ENCODE results near the gene ITPRIPL2. TPM values are rescaled to one million over a fixed set of nuclear protein-coding genes. Genes with fewer than 3 reads are reported as not detected.

ITPRIPL2 gene
- total RNA-seq, 1 donor from 2014 or later = 3.4 TPM

DNA sequence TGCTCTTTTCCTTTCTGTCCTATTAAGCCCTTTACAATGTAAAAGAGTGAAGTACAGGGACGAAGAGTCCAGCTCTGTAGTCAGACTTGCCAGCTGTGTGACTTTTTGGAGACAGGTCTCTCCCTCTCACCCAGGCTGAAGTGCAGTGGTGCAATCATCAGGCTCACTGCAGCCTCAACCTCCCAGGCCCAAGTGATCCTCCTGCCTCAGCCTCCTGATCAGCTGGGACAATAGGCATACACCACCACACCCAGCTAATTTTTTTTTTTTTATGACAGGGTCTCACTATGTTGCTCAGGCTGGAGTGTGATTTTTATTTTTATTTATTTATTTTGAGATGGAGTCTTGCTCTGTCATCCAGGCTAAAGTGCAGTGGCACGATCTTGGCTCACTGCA, 7.1 kb upstream of the ITPRIPL2 start:
- TF ChIP-seq, protein P1, sequence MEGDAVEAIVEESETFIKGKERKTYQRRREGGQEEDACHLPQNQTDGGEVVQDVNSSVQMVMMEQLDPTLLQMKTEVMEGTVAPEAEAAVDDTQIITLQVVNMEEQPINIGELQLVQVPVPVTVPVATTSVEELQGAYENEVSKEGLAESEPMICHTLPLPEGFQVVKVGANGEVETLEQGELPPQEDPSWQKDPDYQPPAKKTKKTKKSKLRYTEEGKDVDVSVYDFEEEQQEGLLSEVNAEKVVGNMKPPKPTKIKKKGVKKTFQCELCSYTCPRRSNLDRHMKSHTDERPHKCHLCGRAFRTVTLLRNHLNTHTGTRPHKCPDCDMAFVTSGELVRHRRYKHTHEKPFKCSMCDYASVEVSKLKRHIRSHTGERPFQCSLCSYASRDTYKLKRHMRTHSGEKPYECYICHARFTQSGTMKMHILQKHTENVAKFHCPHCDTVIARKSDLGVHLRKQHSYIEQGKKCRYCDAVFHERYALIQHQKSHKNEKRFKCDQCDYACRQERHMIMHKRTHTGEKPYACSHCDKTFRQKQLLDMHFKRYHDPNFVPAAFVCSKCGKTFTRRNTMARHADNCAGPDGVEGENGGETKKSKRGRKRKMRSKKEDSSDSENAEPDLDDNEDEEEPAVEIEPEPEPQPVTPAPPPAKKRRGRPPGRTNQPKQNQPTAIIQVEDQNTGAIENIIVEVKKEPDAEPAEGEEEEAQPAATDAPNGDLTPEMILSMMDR (IDR thresholded peaks at IDR 0.05; ENCODE audit: partially characterized antibody, unreplicated experiment) = no peak
- Mint-ChIP-seq H3K4me3 (ENCODE audit: unreplicated experiment) (no peak overlapping the region), H3K4me1 (ENCODE audit: low read depth, unreplicated experiment) (no peaks in the 10 kb centered on the region), H3K27ac (ENCODE audit: unreplicated experiment) (no peak overlapping the region), H3K36me3 (ENCODE audit: unreplicated experiment) (no peaks in the 10 kb centered on the region), H3K9me3 (ENCODE audit: unreplicated experiment) (peaks cover 6% of the 10 kb centered on the region), H3K27me3 (ENCODE audit: unreplicated experiment) (peaks cover 2% of the 10 kb centered on the region)
- DNase-seq = no peak

DNA sequence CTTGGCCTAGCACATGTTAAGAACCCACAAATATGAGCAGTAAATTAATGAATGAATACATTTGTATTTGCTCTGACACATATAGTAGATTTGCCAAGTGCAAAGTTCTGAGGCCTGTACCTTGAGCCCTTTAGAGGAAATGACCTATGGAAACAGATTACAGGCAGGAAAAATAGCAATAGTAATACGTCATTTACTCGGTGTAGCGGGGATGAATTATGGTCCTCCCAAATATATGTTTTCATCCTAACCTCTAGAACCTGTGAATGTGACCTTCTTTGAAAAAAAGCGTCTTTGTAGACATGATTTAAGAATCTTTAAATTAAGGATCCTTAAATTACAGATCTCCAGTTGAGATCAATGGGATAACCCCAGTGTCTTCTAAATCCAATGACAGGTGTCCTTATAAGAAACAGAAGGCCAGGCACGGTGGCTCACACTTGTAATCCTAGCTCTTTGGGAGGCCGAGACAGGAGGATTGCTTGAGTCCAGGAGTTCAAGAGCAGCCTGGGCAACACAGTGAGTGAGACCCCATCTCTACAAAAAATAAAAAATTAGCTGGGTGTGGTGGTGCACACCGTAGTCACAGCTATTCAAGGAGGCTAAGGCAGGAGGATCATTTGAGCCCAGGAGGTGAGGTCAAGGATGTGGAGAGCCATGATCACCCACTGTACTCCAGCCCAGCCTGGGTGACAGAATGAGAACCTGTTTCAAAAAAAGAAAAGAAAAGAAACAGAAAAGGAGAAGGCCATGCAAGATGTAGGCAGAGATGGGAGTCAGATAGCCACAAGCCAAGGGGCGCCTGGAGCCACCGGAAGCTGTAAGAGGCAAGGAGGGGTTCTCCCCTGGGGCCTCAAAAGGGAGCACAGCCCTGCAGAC, 5.1 kb upstream of the ITPRIPL2 start:
- no peak for DNase-seq
- peaks cover 2% of the 10 kb centered on the region for H3K9me3 Mint-ChIP-seq (ENCODE audit: unreplicated experiment)
- H3K27me3 Mint-ChIP-seq (ENCODE audit: unreplicated experiment) = peaks cover 4% of the 10 kb centered on the region
- H3K27ac Mint-ChIP-seq (ENCODE audit: unreplicated experiment) = no peak overlapping the region
- H3K36me3 Mint-ChIP-seq (ENCODE audit: unreplicated experiment) = no peaks in the 10 kb centered on the region
- TF ChIP-seq, protein P1 (IDR thresholded peaks at IDR 0.05; ENCODE audit: partially characterized antibody, unreplicated experiment) = no peak
- no peak overlapping the region for H3K4me3 Mint-ChIP-seq (ENCODE audit: unreplicated experiment)
- H3K4me1 Mint-ChIP-seq (ENCODE audit: low read depth, unreplicated experiment) = peaks cover 2% of the 10 kb centered on the region

DNA sequence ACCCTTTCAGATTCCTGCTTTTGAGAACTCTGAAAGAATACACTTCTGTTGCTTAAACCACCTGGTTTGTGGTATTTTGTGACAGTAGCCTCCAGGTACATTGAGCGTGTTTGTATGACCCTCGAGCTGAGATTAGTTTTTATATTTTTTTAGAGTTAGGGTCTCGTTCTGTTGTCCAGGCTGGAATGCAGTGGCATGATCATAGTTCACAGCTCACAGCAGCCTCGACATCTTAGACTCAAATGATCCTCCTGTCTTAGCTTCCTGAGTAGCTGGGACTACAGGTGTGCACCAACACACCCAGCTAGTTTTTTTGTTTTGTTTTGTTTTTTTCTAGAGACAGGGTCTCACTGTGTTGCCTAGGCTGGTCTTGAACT, 4.5 kb upstream of the ITPRIPL2 start:
- Mint-ChIP-seq H3K4me3 (ENCODE audit: unreplicated experiment) (no peak overlapping the region), H3K36me3 (ENCODE audit: unreplicated experiment) (no peaks in the 10 kb centered on the region), H3K27me3 (ENCODE audit: unreplicated experiment) (peaks cover 4% of the 10 kb centered on the region), H3K9me3 (ENCODE audit: unreplicated experiment) (peaks cover 2% of the 10 kb centered on the region), H3K4me1 (ENCODE audit: low read depth, unreplicated experiment) (peaks cover 2% of the 10 kb centered on the region), H3K27ac (ENCODE audit: unreplicated experiment) (no peak overlapping the region)
- DNase-seq = no peak
- TF ChIP-seq, protein P1 (IDR thresholded peaks at IDR 0.05; ENCODE audit: partially characterized antibody, unreplicated experiment) = no peak

DNA sequence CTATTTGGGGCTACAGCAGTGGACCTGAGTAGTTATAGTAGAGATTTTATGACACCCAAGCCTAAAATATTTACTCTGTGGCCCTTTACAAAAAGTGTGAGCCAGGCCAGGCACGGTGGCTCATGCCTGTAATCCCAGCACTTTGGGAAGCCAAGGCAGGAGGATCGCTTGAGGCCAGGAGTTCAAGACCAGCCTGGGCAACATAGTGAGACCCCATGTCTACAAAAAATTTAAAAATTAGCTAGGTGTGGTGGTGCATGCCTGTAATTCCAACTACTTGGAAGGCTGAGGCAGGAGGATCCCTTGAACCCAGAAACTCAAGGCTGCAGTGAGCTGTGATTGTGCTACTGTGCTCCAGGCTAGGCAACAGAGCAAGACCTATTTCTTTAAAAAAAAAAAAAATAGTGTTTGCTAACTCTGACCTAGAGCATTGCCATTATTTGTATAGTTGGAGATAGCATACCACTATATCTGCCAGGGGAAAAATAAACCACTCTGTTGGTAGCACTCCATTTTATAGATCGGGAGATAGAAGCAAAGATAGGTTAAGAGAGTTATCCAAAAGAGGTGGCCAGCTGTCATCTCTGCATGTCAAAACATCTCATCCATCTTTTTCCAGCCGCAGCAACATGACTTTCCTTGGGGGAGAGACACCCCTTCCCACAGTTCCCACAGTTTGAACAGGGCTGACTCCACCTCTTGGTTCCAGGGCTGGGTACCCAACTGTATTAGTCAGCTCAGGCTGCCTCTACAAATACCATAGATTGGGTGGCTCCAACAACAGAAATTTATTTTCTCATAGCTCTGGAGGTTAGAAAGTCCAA, 3.0 kb upstream of the ITPRIPL2 start:
- H3K4me3 Mint-ChIP-seq (ENCODE audit: unreplicated experiment) = no peak overlapping the region
- H3K27me3 Mint-ChIP-seq (ENCODE audit: unreplicated experiment) = peaks cover 4% of the 10 kb centered on the region
- no peak for DNase-seq
- H3K9me3 Mint-ChIP-seq (ENCODE audit: unreplicated experiment) = peaks cover 2% of the 10 kb centered on the region
- no peak overlapping the region for H3K27ac Mint-ChIP-seq (ENCODE audit: unreplicated experiment)
- no peaks in the 10 kb centered on the region for H3K36me3 Mint-ChIP-seq (ENCODE audit: unreplicated experiment)
- peaks cover 2% of the 10 kb centered on the region for H3K4me1 Mint-ChIP-seq (ENCODE audit: low read depth, unreplicated experiment)
- TF ChIP-seq, protein P1 (IDR thresholded peaks at IDR 0.05; ENCODE audit: partially characterized antibody, unreplicated experiment) = no peak

DNA sequence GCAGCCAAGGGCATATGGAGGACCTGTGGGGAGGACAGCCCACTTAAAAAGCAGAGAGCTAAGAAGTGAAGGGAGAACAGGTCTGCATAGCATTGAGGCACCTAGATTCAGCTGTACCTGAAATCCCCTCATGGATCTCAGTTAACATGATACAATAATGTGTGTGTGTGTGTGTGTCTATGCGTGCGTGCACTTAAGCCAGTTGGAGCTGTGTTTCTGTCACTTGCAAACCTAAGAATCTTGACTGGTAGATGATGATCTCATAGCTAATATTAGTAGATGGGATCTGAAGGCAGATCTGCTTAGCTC, 1.7 kb upstream of the ITPRIPL2 start:
- Mint-ChIP-seq H3K27me3 (ENCODE audit: unreplicated experiment) (peaks cover 4% of the 10 kb centered on the region), H3K4me1 (ENCODE audit: low read depth, unreplicated experiment) (peaks cover 2% of the 10 kb centered on the region), H3K27ac (ENCODE audit: unreplicated experiment) (peak overlapping the region; percentile 11), H3K36me3 (ENCODE audit: unreplicated experiment) (no peaks in the 10 kb centered on the region), H3K4me3 (ENCODE audit: unreplicated experiment) (no peak overlapping the region), H3K9me3 (ENCODE audit: unreplicated experiment) (peaks cover 2% of the 10 kb centered on the region)
- no peak for DNase-seq
- TF ChIP-seq, protein P1 (IDR thresholded peaks at IDR 0.05; ENCODE audit: partially characterized antibody, unreplicated experiment) = no peak

Data from glutamatergic neuron (in vitro differentiated cells).